MM.1S (cell line): ENCODE results near the gene ATXN1.

Experiments
- CTCF ChIP-seq: fragments of 300-600 bp; sonication (generic); IDR thresholded peaks from 2 replicates; pipeline ENCODE4 v1.5.1; 2016; ENCODE audit warnings: antibody characterized with exemption, low read length, mixed read lengths
- EZH2phosphoT487 ChIP-seq: fragments of 300-600 bp; sonication (generic); IDR thresholded peaks from 2 replicates; pipeline ENCODE4 v1.6.1; 2018; ENCODE audit warnings: antibody characterized with exemption, low read length

GRCh38 chr6:16810411-16810810 lies 49.2 kb upstream of the ATXN1 start:
- no peak for TF ChIP-seq EZH2phosphoT487
- TF ChIP-seq CTCF, result no peak
